ENCODE results near the gene RGS13.

Gene RGS13

GRCh38 chr1:192635939-192636338 is at the start of gene RGS13:
Gene RGS13, plus strand, starts transcription at chr1:192636147. Its CDS starts 8,188 bp downstream, at chr1:192644335.
- no peak within 1 kb of the TSS for H3K4me3 ChIP-seq (ENCODE audit: low read depth, low read length)

GRCh38 chr1:192587386-192588266 is 48.3 kb upstream of the RGS13 start:
- H3K4me3 ChIP-seq (ENCODE audit: low read depth, low read length) = no peak overlapping the region

GRCh38 chr1:192588546-192588945 is 47.4 kb upstream of the RGS13 start:
- no peak overlapping the region for H3K4me3 ChIP-seq (ENCODE audit: low read depth, low read length)

GRCh38 chr1:192589813-192590212 is 46.1 kb upstream of the RGS13 start:
- H3K4me3 ChIP-seq (ENCODE audit: low read depth, low read length) = no peak overlapping the region

- H3K4me3 ChIP-seq (ENCODE audit: low read depth, low read length) = no peak overlapping the region
These were observed 43.4 kb upstream of the RGS13 start for GRCh38 chr1:192592517-192592916.

GRCh38 chr1:192592981-192593708 is 42.8 kb upstream of the RGS13 start:
- H3K4me3 ChIP-seq (ENCODE audit: low read depth, low read length) = no peak overlapping the region

- H3K4me3 ChIP-seq (ENCODE audit: low read depth, low read length) = no peak overlapping the region
These were observed 40.6 kb upstream of the RGS13 start for GRCh38 chr1:192595299-192595698.

GRCh38 chr1:192598589-192598988 is 37.4 kb upstream of the RGS13 start:
- no peak overlapping the region for H3K4me3 ChIP-seq (ENCODE audit: low read depth, low read length)

GRCh38 chr1:192600275-192600674 is 35.7 kb upstream of the RGS13 start:
- no peak overlapping the region for H3K4me3 ChIP-seq (ENCODE audit: low read depth, low read length)

- H3K4me3 ChIP-seq (ENCODE audit: low read depth, low read length) = no peak overlapping the region
These were observed 34.8 kb upstream of the RGS13 start for GRCh38 chr1:192601143-192601542.

GRCh38 chr1:192601567-192601966 is 34.4 kb upstream of the RGS13 start:
- no peak overlapping the region for H3K4me3 ChIP-seq (ENCODE audit: low read depth, low read length)

GRCh38 chr1:192602757-192603156 is 33.2 kb upstream of the RGS13 start:
- no peak overlapping the region for H3K4me3 ChIP-seq (ENCODE audit: low read depth, low read length)

- H3K4me3 ChIP-seq (ENCODE audit: low read depth, low read length) = no peak overlapping the region
These were observed 32.6 kb upstream of the RGS13 start for GRCh38 chr1:192603218-192603787.

GRCh38 chr1:192604979-192605620 is 30.8 kb upstream of the RGS13 start:
- H3K4me3 ChIP-seq (ENCODE audit: low read depth, low read length) = no peak overlapping the region

GRCh38 chr1:192608671-192609070 is 27.3 kb upstream of the RGS13 start:
- H3K4me3 ChIP-seq (ENCODE audit: low read depth, low read length) = no peak overlapping the region

GRCh38 chr1:192609110-192610079 is 26.6 kb upstream of the RGS13 start:
- no peak overlapping the region for H3K4me3 ChIP-seq (ENCODE audit: low read depth, low read length)

- no peak overlapping the region for H3K4me3 ChIP-seq (ENCODE audit: low read depth, low read length)
These were observed 25.6 kb upstream of the RGS13 start for GRCh38 chr1:192610112-192610889.

- no peak overlapping the region for H3K4me3 ChIP-seq (ENCODE audit: low read depth, low read length)
These were observed 20.9 kb upstream of the RGS13 start for GRCh38 chr1:192615055-192615454.

GRCh38 chr1:192620071-192620635 is 15.8 kb upstream of the RGS13 start:
- H3K4me3 ChIP-seq (ENCODE audit: low read depth, low read length) = no peak overlapping the region
